Gastrocnemius medialis (tissue), 4 donors: Measurements from ENCODE around the gene GPR55. TPM values are rescaled to one million over a fixed set of nuclear protein-coding genes. Genes with fewer than 3 reads are reported as not detected.

Experiments used
- ATAC-seq, 2 donors: fragments of 150-250 bp; one replicate each; pipeline ENCODE4 v1.9.1; 2016
- DNase-seq, 2 donors: peaks; one replicate each; pipeline ENCODE4 v3.0.0-alpha.2; 2019
- H3K27ac ChIP-seq, 4 donors: fragments of 200-600 bp; sonication (generic); 1 replicate in 1 of 4; 2 replicates in 3 of 4; pipeline ENCODE4 v1.5.1; 2016 to 2018; ENCODE audit warnings: mild to moderate bottlenecking in 2 of 4, moderate library complexity in 1 of 4
- H3K27me3 ChIP-seq, 3 donors: fragments of 200-600 bp; sonication (generic) in 2 of 3; 1 replicate in 1 of 3; 2 replicates in 2 of 3; pipeline versions ENCODE4 v1.5.1 to v1.6.0; 2016 to 2019; ENCODE audit warnings: mild to moderate bottlenecking in 1 of 3, moderate library complexity in 1 of 3
- H3K36me3 ChIP-seq, 2 donors: fragments of 200-600 bp; sonication (generic) in 1 of 2; one replicate each; pipeline ENCODE4 v1.5.1; 2017 to 2018
- H3K4me1 ChIP-seq, 2 donors: fragments of 200-600 bp; sonication (generic) in 1 of 2; one replicate each; pipeline ENCODE4 v1.5.1; 2016 to 2017; ENCODE audit warnings: mild to moderate bottlenecking in 2 of 2
- H3K4me3 ChIP-seq, 4 donors: fragments of 200-600 bp; sonication (generic) in 3 of 4; 1 replicate in 1 of 4; 2 replicates in 3 of 4; pipeline ENCODE4 v1.5.1; 2016 to 2019; ENCODE audit warnings: mild to moderate bottlenecking in 2 of 4
- H3K9me3 ChIP-seq, 3 donors: fragments of 200-600 bp; sonication (generic) in 2 of 3; 1 replicate in 1 of 3; 2 replicates in 2 of 3; pipeline ENCODE4 v1.5.1; 2016 to 2019
- CTCF ChIP-seq, 5 experiments: fragments of 450-650 bp in 3 of 5; fragments of 200-600 bp in 2 of 5; sonication (generic) in 2 of 5; IDR thresholded peaks in 4 of 5; conservative IDR thresholded peaks in 1 of 5; 1 replicate in 4 of 5; 2 replicates in 1 of 5; pipeline ENCODE4 v1.5.1; 2016 to 2019; ENCODE audit warnings: antibody characterized with exemption in 5 of 5, mild to moderate bottlenecking in 3 of 5, moderate library complexity in 3 of 5
- POLR2A ChIP-seq, 2 donors: fragments of 450-650 bp; IDR thresholded peaks; one replicate each; pipeline ENCODE4 v1.6.1; 2017; ENCODE audit warnings: antibody characterized with exemption in 2 of 2, mild to moderate bottlenecking in 2 of 2, moderate library complexity in 2 of 2
- in situ Hi-C, 4 donors: fragments of 200-750 bp; cut with MboI; loops; one replicate each; pipeline versions ENCODE4 v1.15.0 to v1.8.0; 2017; ENCODE audit warnings: low sequenced_read_pairs in 4 of 4
- intact Hi-C: fragments of 100-400 bp; cut with DNase I; formaldehyde crosslinking; loops from one replicate; pipeline ENCODE4 v1.15.1; 2023; ENCODE audit warnings: low total_unique reads
- total RNA-seq, 4 donors: library from RNA; depleted of rRNA; stranded (reverse); fragments of >200 nt; gene quantifications; one replicate each; pipeline versions ENCODE4 v1.1.0 to v1.2.3, GENCODE V29; 2016

The GPR55 gene
- total RNA-seq, 4 donors from 2014 or later, result not detected

- TF ChIP-seq POLR2A (IDR thresholded peaks at IDR 0.05), result no peak
- TF ChIP-seq CTCF (IDR thresholded peaks at IDR 0.05 in 4 of 5, conservative IDR thresholded peaks at IDR 0.05 in 1 of 5), result no peak
- H3K27ac ChIP-seq, result no peak overlapping the region
- no peaks in the 10 kb centered on the region for H3K36me3 ChIP-seq
- intact Hi-C loops (no loop called here), in situ Hi-C loops (no loop called here)
- no peak overlapping the region for H3K4me3 ChIP-seq
- no peaks in the 10 kb centered on the region for H3K4me1 ChIP-seq
- H3K9me3 ChIP-seq, result no peaks in the 10 kb centered on the region
- ATAC-seq (no peak), DNase-seq (no peak)
- H3K27me3 ChIP-seq, result peaks cover 0 to 6% (median 0%) of the 10 kb centered on the region in 3 donors
Observed at GRCh38 chr2:230939691-230940470, 14.8 kb upstream of the GPR55 start.

GRCh38 chr2:230939066-230939591, 14.1 kb upstream of the GPR55 start:
- no peak for ATAC-seq
- Histone ChIP-seq H3K27me3 (peaks cover 0 to 14% (median 0%) of the 10 kb centered on the region in 3 donors), H3K9me3 (no peaks in the 10 kb centered on the region), H3K27ac (no peak overlapping the region), H3K36me3 (no peaks in the 10 kb centered on the region), H3K4me1 (no peaks in the 10 kb centered on the region), H3K4me3 (no peak overlapping the region)
- in situ Hi-C loops, result no loop called here
- DNase-seq, result no peak
- intact Hi-C loops, result no loop called here
- TF ChIP-seq CTCF (IDR thresholded peaks at IDR 0.05 in 4 of 5, conservative IDR thresholded peaks at IDR 0.05 in 1 of 5) (no peak), POLR2A (IDR thresholded peaks at IDR 0.05) (no peak)

- Histone ChIP-seq H3K27me3 (peaks cover 0 to 18% (median 0%) of the 10 kb centered on the region in 3 donors), H3K4me3 (no peak overlapping the region), H3K27ac (no peak overlapping the region), H3K36me3 (no peaks in the 10 kb centered on the region), H3K9me3 (no peaks in the 10 kb centered on the region), H3K4me1 (no peaks in the 10 kb centered on the region)
- DNase-seq (no peak), ATAC-seq (no peak)
- in situ Hi-C loops, result no loop called here
- TF ChIP-seq CTCF (IDR thresholded peaks at IDR 0.05 in 4 of 5, conservative IDR thresholded peaks at IDR 0.05 in 1 of 5), result no peak
- TF ChIP-seq POLR2A (IDR thresholded peaks at IDR 0.05), result no peak
- intact Hi-C loops, result no loop called here
Observed at GRCh38 chr2:230938516-230939065, 13.5 kb upstream of the GPR55 start.

- H3K4me1 ChIP-seq, result no peaks in the 10 kb centered on the region
- in situ Hi-C loops, result no loop called here
- H3K4me3 ChIP-seq, result no peak overlapping the region
- TF ChIP-seq CTCF (IDR thresholded peaks at IDR 0.05 in 4 of 5, conservative IDR thresholded peaks at IDR 0.05 in 1 of 5) (no peak), POLR2A (IDR thresholded peaks at IDR 0.05) (no peak)
- DNase-seq, result no peak
- H3K9me3 ChIP-seq, result no peaks in the 10 kb centered on the region
- intact Hi-C loops, result no loop called here
- peaks cover 0 to 18% (median 0%) of the 10 kb centered on the region in 3 donors for H3K27me3 ChIP-seq
- no peak for ATAC-seq
- H3K27ac ChIP-seq, result no peak overlapping the region
- H3K36me3 ChIP-seq, result no peaks in the 10 kb centered on the region
Observed at GRCh38 chr2:230938098-230938497, 13.1 kb upstream of the GPR55 start.
